Ishikawa (cell line): ENCODE results near the gene C14orf132.

Experiments
- CEBPB ChIP-seq: IDR thresholded peaks from 2 replicates; pipeline ENCODE4 v1.6.1; 2012
- CREB1 ChIP-seq: IDR thresholded peaks from 2 replicates; pipeline ENCODE4 v1.6.1; 2012; ENCODE audit warnings: low read depth
- EP300 ChIP-seq: IDR thresholded peaks from 2 replicates; pipeline ENCODE4 v1.6.1; 2012; ENCODE audit warnings: borderline replicate concordance
- FOXM1 ChIP-seq: IDR thresholded peaks from 2 replicates; pipeline ENCODE4 v1.6.1; 2012; ENCODE audit warnings: low read depth, borderline replicate concordance
- MAX ChIP-seq: IDR thresholded peaks from 2 replicates; pipeline ENCODE4 v1.6.1; 2012
- RAD21 ChIP-seq: IDR thresholded peaks from 2 replicates; pipeline ENCODE4 v1.6.1; 2012; ENCODE audit warnings: low read depth
- TAF1 ChIP-seq: IDR thresholded peaks from 2 replicates; pipeline ENCODE4 v1.6.1; 2012; ENCODE audit warnings: low read depth, mild to moderate bottlenecking
- TEAD4 ChIP-seq: IDR thresholded peaks from 2 replicates; pipeline ENCODE4 v1.6.1; 2012
- USF1 ChIP-seq: IDR thresholded peaks from 2 replicates; pipeline ENCODE4 v1.6.1; 2012
- YY1 ChIP-seq: IDR thresholded peaks from 2 replicates; pipeline ENCODE4 v1.6.1; 2012; ENCODE audit warnings: low read depth
- ZBTB7A ChIP-seq: IDR thresholded peaks from 2 replicates; pipeline ENCODE4 v1.6.1; 2012; ENCODE audit warnings: low read depth
- TF ChIP-seq, protein P1 (sequence below): IDR thresholded peaks from 2 replicates; pipeline ENCODE4 v1.6.1; 2012; ENCODE audit warnings: low read depth, mild to moderate bottlenecking

DNA sequence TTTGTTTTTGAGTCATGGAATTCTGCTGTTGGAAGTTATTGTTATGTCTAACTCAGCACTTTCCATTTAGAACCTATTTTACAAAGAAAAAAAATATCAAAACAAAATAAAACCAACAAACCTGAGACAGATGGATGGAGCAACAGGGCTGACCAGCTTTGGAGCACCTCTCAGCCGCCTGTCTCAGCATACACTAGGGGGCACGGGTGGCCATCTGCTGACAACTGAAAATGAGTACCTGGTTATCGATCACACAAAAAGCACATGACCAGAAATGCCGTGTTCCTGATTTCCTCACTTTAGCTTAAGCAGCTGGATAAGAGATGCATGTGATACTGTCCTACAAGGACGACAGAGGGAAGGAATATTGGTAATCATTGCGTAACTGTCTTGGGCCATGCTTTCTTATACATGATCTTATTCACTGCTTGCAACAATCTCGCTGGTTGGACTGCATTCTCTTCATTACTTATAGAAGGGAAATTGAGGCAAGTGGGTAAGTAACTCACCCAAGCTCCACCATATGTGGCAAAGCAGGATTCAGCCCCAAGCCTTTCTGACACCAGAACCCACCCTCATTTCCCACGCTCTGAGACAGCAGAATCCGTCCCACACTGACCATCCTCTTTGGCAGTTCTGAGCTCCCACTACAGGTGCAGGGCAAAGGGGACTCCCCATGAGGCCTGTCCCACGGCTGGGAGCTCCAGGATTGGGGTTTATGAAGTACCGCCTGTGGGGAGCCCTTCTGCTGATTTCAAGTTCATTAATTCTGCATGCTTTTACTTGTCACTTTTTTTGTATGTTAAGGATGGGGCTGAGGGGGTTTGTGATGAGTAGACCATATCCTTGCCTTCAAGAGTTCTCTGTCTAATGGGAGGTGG is 43.5 kb downstream of the C14orf132 start:
- no peak for TF ChIP-seq EP300
- TF ChIP-seq, protein P1, sequence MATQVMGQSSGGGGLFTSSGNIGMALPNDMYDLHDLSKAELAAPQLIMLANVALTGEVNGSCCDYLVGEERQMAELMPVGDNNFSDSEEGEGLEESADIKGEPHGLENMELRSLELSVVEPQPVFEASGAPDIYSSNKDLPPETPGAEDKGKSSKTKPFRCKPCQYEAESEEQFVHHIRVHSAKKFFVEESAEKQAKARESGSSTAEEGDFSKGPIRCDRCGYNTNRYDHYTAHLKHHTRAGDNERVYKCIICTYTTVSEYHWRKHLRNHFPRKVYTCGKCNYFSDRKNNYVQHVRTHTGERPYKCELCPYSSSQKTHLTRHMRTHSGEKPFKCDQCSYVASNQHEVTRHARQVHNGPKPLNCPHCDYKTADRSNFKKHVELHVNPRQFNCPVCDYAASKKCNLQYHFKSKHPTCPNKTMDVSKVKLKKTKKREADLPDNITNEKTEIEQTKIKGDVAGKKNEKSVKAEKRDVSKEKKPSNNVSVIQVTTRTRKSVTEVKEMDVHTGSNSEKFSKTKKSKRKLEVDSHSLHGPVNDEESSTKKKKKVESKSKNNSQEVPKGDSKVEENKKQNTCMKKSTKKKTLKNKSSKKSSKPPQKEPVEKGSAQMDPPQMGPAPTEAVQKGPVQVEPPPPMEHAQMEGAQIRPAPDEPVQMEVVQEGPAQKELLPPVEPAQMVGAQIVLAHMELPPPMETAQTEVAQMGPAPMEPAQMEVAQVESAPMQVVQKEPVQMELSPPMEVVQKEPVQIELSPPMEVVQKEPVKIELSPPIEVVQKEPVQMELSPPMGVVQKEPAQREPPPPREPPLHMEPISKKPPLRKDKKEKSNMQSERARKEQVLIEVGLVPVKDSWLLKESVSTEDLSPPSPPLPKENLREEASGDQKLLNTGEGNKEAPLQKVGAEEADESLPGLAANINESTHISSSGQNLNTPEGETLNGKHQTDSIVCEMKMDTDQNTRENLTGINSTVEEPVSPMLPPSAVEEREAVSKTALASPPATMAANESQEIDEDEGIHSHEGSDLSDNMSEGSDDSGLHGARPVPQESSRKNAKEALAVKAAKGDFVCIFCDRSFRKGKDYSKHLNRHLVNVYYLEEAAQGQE, result no peak
- no peak for TF ChIP-seq CREB1
- no peak for TF ChIP-seq MAX
- TF ChIP-seq RAD21, result no peak
- no peak for TF ChIP-seq USF1
- no peak for TF ChIP-seq CEBPB
- no peak for TF ChIP-seq ZBTB7A
- TF ChIP-seq TEAD4, result no peak
- TF ChIP-seq TAF1, result no peak
- no peak for TF ChIP-seq YY1
- no peak for TF ChIP-seq FOXM1
